HepG2 (cell line): ENCODE measurements around the gene ABHD3. TPM values are rescaled to one million over a fixed set of nuclear protein-coding genes. Genes with fewer than 3 reads are reported as not detected.

ENCODE experiments used
- ATAC-seq: fragments of 200-7000 bp; cut with Tn5 transposase; 3 replicates; pipeline ENCODE4 v1.9.1; 2020; ENCODE audit warnings: mild to moderate bottlenecking, moderate library complexity
- BruUV-seq: library from RNA; stranded (reverse); fragments of 400-500 nt; replicated peaks from 2 replicates; lab custom pipeline; 2021; lab: Mats Ljungman, UMichigan
- CTCF ChIA-PET: fragments of 300-600 bp; formaldehyde crosslinking; extraction: SDS; loops from one replicate; lab custom pipeline; 2021; ENCODE audit warnings: low total read pairs, inconsistent platforms, low intra/inter-chr PET ratio; lab: Yijun Ruan, JAX
- POLR2A ChIA-PET: fragments of 350-600 bp; sonication (Branson Sonifier 250); formaldehyde crosslinking; loops from one replicate; lab custom pipeline; 2020; ENCODE audit warnings: antibody characterized with exemption, inconsistent platforms; lab: Yijun Ruan, JAX
- DNase-seq: peaks from one replicate; pipeline ENCODE4 v3.0.0-alpha.2; 2015; ENCODE audit warnings: low spot score
- FAIRE-seq: peaks from 3 replicates; lab custom pipeline; 2011; peaks lifted over from hg19 to GRCh38; lab: Jason Lieb, UNC
- H2AFZ ChIP-seq: one replicate; pipeline ENCODE4 v1.6.1; 2011; ENCODE audit warnings: low read length, inconsistent platforms
- H3K27ac ChIP-seq: fragments of 300-600 bp; 3 replicates; pipeline ENCODE4 v1.8.0; 2011; ENCODE audit warnings: mixed run types, mild to moderate bottlenecking, mixed read lengths, low read length, inconsistent platforms; ENCODE audit not compliant: insufficient read depth; ENCODE audit errors: extremely low read length
- H3K27me3 ChIP-seq, 2 experiments: fragments of 200-600 bp in 1 of 2; 2 replicates in 1 of 2; 3 replicates in 1 of 2; pipeline versions ENCODE4 v1.6.0 to v1.8.0; 2011; ENCODE audit warnings: low read length in 2 of 2, mild to moderate bottlenecking in 2 of 2, moderate library complexity in 2 of 2, inconsistent platforms in 1 of 2; ENCODE audit not compliant: insufficient read depth in 2 of 2, control insufficient read depth in 1 of 2
- H3K36me3 ChIP-seq, 2 experiments: fragments of 200-600 bp in 1 of 2; replicated peaks in 1 of 2; 2 replicates in 1 of 2; 3 replicates in 1 of 2; pipeline versions ENCODE4 v1.5.1 to v1.8.0; 2011; ENCODE audit warnings: low read length in 2 of 2, inconsistent platforms in 1 of 2; ENCODE audit not compliant: insufficient read depth in 2 of 2, control insufficient read depth in 1 of 2
- H3K4me1 ChIP-seq: 2 replicates; pipeline ENCODE4 v1.5.1; 2012; ENCODE audit warnings: low read length, inconsistent platforms; ENCODE audit not compliant: insufficient read depth
- H3K4me2 ChIP-seq: 2 replicates; pipeline ENCODE4 v1.6.0; 2011; ENCODE audit warnings: low read depth, low read length, inconsistent platforms
- H3K4me3 ChIP-seq, 3 experiments: fragments of 200-600 bp in 1 of 3; sonication (generic), shearing (Covaris generic) in 1 of 3; replicated peaks in 1 of 3; 2 replicates each; pipeline ENCODE4 v1.5.1; 2011 to 2016; ENCODE audit warnings: low read length in 3 of 3, inconsistent platforms in 2 of 3, low read depth in 2 of 3, mild to moderate bottlenecking in 2 of 3, control low read depth in 1 of 3, mixed read lengths in 1 of 3; ENCODE audit not compliant: insufficient read depth in 1 of 3
- H3K79me2 ChIP-seq: one replicate; pipeline ENCODE4 v1.6.1; 2011; ENCODE audit warnings: low read length, inconsistent platforms; ENCODE audit not compliant: insufficient read depth
- H3K9ac ChIP-seq: 2 replicates; pipeline ENCODE4 v1.6.0; 2011; ENCODE audit warnings: mild to moderate bottlenecking, low read depth, low read length, inconsistent platforms; ENCODE audit not compliant: insufficient read depth
- H3K9me3 ChIP-seq: 2 replicates; pipeline ENCODE4 v1.5.1; 2012; ENCODE audit warnings: mild to moderate bottlenecking, low read length
- H4K20me1 ChIP-seq: 2 replicates; pipeline ENCODE4 v1.6.0; 2011; ENCODE audit warnings: inconsistent platforms, mild to moderate bottlenecking, low read length, moderate library complexity; ENCODE audit not compliant: insufficient read depth
- HIVEP1 ChIP-seq: sonication (generic); formaldehyde crosslinking; IDR thresholded peaks from 2 replicates; pipeline ENCODE4 v1.4.0; 2020; ENCODE audit warnings: mild to moderate bottlenecking, missing genetic modification reagents
- KMT2A ChIP-seq: sonication (generic); formaldehyde crosslinking; IDR thresholded peaks from 2 replicates; pipeline ENCODE4 v1.4.0; 2020; ENCODE audit warnings: missing genetic modification reagents
- LCORL ChIP-seq, 2 experiments: fragments of 450-650 bp in 1 of 2; sonication (generic) in 1 of 2; formaldehyde crosslinking in 1 of 2; IDR thresholded peaks; 2 replicates each; pipeline versions ENCODE4 v1.5.0 to v1.6.1; 2017 to 2020; ENCODE audit warnings: antibody characterized with exemption in 1 of 2, missing genetic modification reagents in 1 of 2
- NCOA1 ChIP-seq: sonication (generic); formaldehyde crosslinking; IDR thresholded peaks from 2 replicates; pipeline ENCODE4 v1.9.0; 2021; ENCODE audit warnings: missing genetic modification reagents
- PHF20 ChIP-seq: sonication (generic); formaldehyde crosslinking; IDR thresholded peaks from 2 replicates; pipeline ENCODE4 v1.5.0; 2020; ENCODE audit warnings: mild to moderate bottlenecking, missing genetic modification reagents
- SAP130 ChIP-seq: IDR thresholded peaks from 2 replicates; pipeline ENCODE4 v1.6.1; 2016; ENCODE audit warnings: low read depth
- YEATS2 ChIP-seq: sonication (generic); formaldehyde crosslinking; IDR thresholded peaks from 2 replicates; pipeline ENCODE4 v1.4.0; 2020; ENCODE audit warnings: missing genetic modification reagents, borderline replicate concordance
- WGBS: methylation state at CpG from one replicate; pipeline ENCODE4 v1.1.6; 2017; ENCODE audit warnings: low lambda C conversion rate; 5-methylcytosine and 5-hydroxymethylcytosine counted together
- in situ Hi-C: cut with HindIII; loops from 2 replicates; pipeline ENCODE4 v1.10.0; 2017; ENCODE audit warnings: low pct_unique_long_range_greater_than_20kb; ENCODE audit not compliant: extremely low pct_ligation_motif_present
- intact Hi-C: fragments of 100-400 bp; cut with micrococcal nuclease; formaldehyde crosslinking; loops from one replicate; pipeline ENCODE4 v1.10.0; 2022; ENCODE audit not compliant: unreplicated experiment
- polyA plus RNA-seq, 8 experiments: library from polyadenylated mRNA; depleted of rRNA in 3 of 8; stranded (reverse) in 7 of 8; unstranded in 1 of 8; fragments of >200 nt; fragmentation: Illumina TruSeq in 4 of 8; extraction: Trizol in 4 of 8; gene quantifications; 2 replicates each; pipeline versions ENCODE4 v1.2.1 to v1.2.3, GENCODE V29; 2011 to 2016; ENCODE audit warnings: low read depth in 4 of 8, missing spikeins in 1 of 8, mixed read lengths in 1 of 8; ENCODE audit not compliant: insufficient read depth in 1 of 8
- total RNA-seq, 5 experiments: library from RNA; depleted of rRNA; stranded (reverse); fragments of >200 nt; fragmentation: Illumina TruSeq; extraction: Trizol; gene quantifications; 2 replicates each; pipeline ENCODE4 v1.2.3, GENCODE V29; 2016; ENCODE audit warnings: low read depth in 1 of 5
- TF ChIP-seq, protein P1 (sequence below): IDR thresholded peaks from 2 replicates; pipeline ENCODE4 v1.6.1; 2016; ENCODE audit warnings: low read depth, borderline replicate concordance
- TF ChIP-seq, protein P2 (sequence below): IDR thresholded peaks from 2 replicates; pipeline ENCODE4 v1.6.1; 2016; ENCODE audit warnings: low read depth

Gene ABHD3
- total and polyA plus RNA-seq, 2 of the 13 experiments (the other 11 are each of a cell fraction or from before 2014, with no cell fraction given) = 32.1 to 40.2 TPM

DNA sequence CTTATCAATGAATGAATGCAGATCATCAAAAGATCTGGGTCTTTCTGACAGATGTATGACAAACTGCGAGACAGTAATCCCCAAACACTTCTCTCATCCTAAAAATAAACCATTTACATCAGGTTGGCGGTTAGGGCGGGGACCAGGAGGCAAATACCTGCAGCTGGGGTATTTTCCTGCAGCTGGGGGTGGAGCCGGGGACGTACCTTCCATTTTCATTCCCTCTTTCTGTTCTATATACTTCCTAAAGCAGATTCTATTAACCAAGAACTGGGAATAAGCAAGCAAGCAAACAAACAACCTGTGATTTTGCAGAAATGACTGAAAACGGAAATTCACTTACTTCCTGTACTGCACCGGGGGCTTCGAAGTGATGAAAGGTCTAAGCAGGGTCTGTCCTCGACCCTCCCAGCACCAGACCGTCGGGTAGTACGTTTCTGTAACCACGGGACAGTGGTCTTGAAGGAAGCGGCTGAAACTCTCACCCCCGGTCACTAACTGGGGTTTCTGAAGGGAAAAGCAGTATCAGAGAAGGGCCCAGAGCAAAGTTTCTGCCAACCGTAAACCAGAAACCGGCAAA is 1.2 kb downstream of the ABHD3 start:
- TF ChIP-seq HIVEP1 (CRISPR knock-in tag) (0 out of 2 replicates have a peak, but pooled peaks have one; percentile 45), PHF20 (no peak), YEATS2 (CRISPR knock-in tag) (no peak), NCOA1 (CRISPR knock-in tag) (no peak), KMT2A (CRISPR knock-in tag) (peak; percentile 38; the same call in 1 of the 2 replicates), LCORL (IDR thresholded peaks at IDR 0.05) (no peak), LCORL (CRISPR knock-in tag; IDR thresholded peaks at IDR 0.05) (0 out of 2 replicates have a peak, but pooled peaks have one; percentile 16), SAP130 (CRISPR knock-in tag) (peak; percentile 23)
- TF ChIP-seq, protein P1, sequence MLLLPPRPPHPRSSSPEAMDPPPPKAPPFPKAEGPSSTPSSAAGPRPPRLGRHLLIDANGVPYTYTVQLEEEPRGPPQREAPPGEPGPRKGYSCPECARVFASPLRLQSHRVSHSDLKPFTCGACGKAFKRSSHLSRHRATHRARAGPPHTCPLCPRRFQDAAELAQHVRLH (CRISPR knock-in tag) = 0 out of 2 replicates have a peak, but pooled peaks have one; percentile 17
- TF ChIP-seq, protein P2, sequence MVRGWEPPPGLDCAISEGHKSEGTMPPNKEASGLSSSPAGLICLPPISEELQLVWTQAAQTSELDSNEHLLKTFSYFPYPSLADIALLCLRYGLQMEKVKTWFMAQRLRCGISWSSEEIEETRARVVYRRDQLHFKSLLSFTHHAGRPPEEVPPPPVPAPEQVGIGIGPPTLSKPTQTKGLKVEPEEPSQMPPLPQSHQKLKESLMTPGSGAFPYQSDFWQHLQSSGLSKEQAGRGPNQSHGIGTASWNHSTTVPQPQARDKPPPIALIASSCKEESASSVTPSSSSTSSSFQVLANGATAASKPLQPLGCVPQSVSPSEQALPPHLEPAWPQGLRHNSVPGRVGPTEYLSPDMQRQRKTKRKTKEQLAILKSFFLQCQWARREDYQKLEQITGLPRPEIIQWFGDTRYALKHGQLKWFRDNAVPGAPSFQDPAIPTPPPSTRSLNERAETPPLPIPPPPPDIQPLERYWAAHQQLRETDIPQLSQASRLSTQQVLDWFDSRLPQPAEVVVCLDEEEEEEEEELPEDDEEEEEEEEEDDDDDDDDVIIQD (CRISPR knock-in tag) = no peak
- ChIA-PET CTCF (no interaction called here), POLR2A (no interaction called here)
- H2AFZ ChIP-seq = peak overlapping the region; percentile 56
- ATAC-seq (no peak), DNase-seq (no peak), FAIRE-seq (no peak)
- in situ Hi-C loops (no loop called here), intact Hi-C loops (loop anchor here (5.0 kb wide), 1 partner anchor 91 kb away; the partner anchor contains the start of gene SNRPD1)
- H4K20me1 ChIP-seq = no peaks in the 10 kb centered on the region
- WGBS = 7% methylated on average over 16 of the region's 17 CpGs
- peaks cover 12% of the 10 kb centered on the region for H3K79me2 ChIP-seq
- H3K27me3 ChIP-seq = no peaks in the 10 kb centered on the region; a peak in 1 of 5 replicates
- peak overlapping the region; percentile 90 for H3K9ac ChIP-seq
- peak overlapping the region; percentile 89 for H3K27ac ChIP-seq
- H3K36me3 ChIP-seq = peaks cover 2 to 8% of the 10 kb centered on the region in 2 experiments; a peak in 2 of 5 replicates
- peaks cover 52% of the 10 kb centered on the region for H3K4me1 ChIP-seq
- peak overlapping the region; percentile 76 to 90 (median 85) for H3K4me3 ChIP-seq
- H3K4me2 ChIP-seq = peak overlapping the region; percentile 86
- BruUV-seq = no TSS peak
- H3K9me3 ChIP-seq = no peaks in the 10 kb centered on the region
